Endodermal cell (in vitro differentiated cells): ENCODE results near the gene TMEM131L. TPM values are rescaled to one million over a fixed set of nuclear protein-coding genes. Genes with fewer than 3 reads are reported as not detected.

Experiments used
- DNase-seq: peaks from one replicate; pipeline ENCODE4 v3.0.0-alpha.2; 2017
- H3K27ac ChIP-seq: 2 replicates; pipeline ENCODE4 v1.5.1; 2013; ENCODE audit warnings: mild to moderate bottlenecking, low read depth, low read length, moderate library complexity
- H3K27me3 ChIP-seq: 2 replicates; pipeline ENCODE4 v1.6.1; 2013; ENCODE audit warnings: mild to moderate bottlenecking, low read length, moderate library complexity; ENCODE audit not compliant: insufficient read depth, control insufficient read depth, poor library complexity, severe bottlenecking
- H3K36me3 ChIP-seq: 2 replicates; pipeline ENCODE4 v1.7.0; 2013; ENCODE audit warnings: mild to moderate bottlenecking, low read length, moderate library complexity; ENCODE audit not compliant: control insufficient read depth, insufficient read depth
- H3K4me1 ChIP-seq: one replicate; pipeline ENCODE4 v1.7.0; 2013; ENCODE audit warnings: low read length; ENCODE audit not compliant: control insufficient read depth, insufficient read depth
- H3K4me3 ChIP-seq: 2 replicates; pipeline ENCODE4 v1.5.1; 2013; ENCODE audit warnings: mild to moderate bottlenecking, low read length, moderate library complexity
- H3K9ac ChIP-seq: 2 replicates; pipeline ENCODE4 v1.6.1; 2013; ENCODE audit warnings: mild to moderate bottlenecking, low read length, moderate library complexity; ENCODE audit not compliant: poor library complexity, severe bottlenecking; ENCODE audit errors: extremely low read depth
- H3K9me3 ChIP-seq: 2 replicates; pipeline ENCODE4 v1.6.1; 2013; ENCODE audit warnings: mild to moderate bottlenecking, low read length, moderate library complexity; ENCODE audit not compliant: control insufficient read depth
- H3K27ac Mint-ChIP-seq: 2 replicates; pipeline ENCODE4 v1.8.0; 2020; ENCODE audit warnings: mixed read lengths
- H3K27me3 Mint-ChIP-seq: 2 replicates; pipeline ENCODE4 v1.8.0; 2021; ENCODE audit warnings: mild to moderate bottlenecking, mixed read lengths; ENCODE audit not compliant: insufficient read depth
- H3K36me3 Mint-ChIP-seq: 2 replicates; pipeline ENCODE4 v1.8.0; 2020; ENCODE audit warnings: low read depth, mixed read lengths
- H3K4me1 Mint-ChIP-seq: 2 replicates; pipeline ENCODE4 v1.8.0; 2020; ENCODE audit warnings: mixed read lengths
- H3K4me3 Mint-ChIP-seq: 2 replicates; pipeline ENCODE4 v1.8.0; 2020; ENCODE audit warnings: mild to moderate bottlenecking, moderate library complexity, mixed read lengths
- H3K9me3 Mint-ChIP-seq: 2 replicates; pipeline ENCODE4 v1.8.0; 2020; ENCODE audit warnings: mild to moderate bottlenecking, mixed read lengths
- WGBS, 2 experiments: methylation state at CpG; one replicate each; pipeline versions ENCODE4 v1.1.5 to v1.1.7; 2013; ENCODE audit warnings: missing lambda C conversion rate in 2 of 2, mixed read lengths in 1 of 2; ENCODE audit not compliant: insufficient coverage in 1 of 2, insufficient read length in 1 of 2; 5-methylcytosine and 5-hydroxymethylcytosine counted together
- total RNA-seq, 2 donors: library from RNA; stranded (reverse); fragmentation: NEBNext Ultra II Directional in 1 of 2; extraction: Animal tissue kit (Norgen Biotek cat#: 25700) in 1 of 2; gene quantifications; 2 replicates in 1 of 2; 3 replicates in 1 of 2; pipeline ENCODE4 v1.2.1, GENCODE V29; 2021
- TF ChIP-seq, protein P1 (sequence below): fragments of 200-600 bp; sonication (generic); conservative IDR thresholded peaks from 2 replicates; pipeline ENCODE4 v1.5.0; 2021; ENCODE audit warnings: antibody characterized with exemption, mild to moderate bottlenecking

The TMEM131L gene
- total RNA-seq, 2 donors from 2014 or later, result 6.2 to 10.8 TPM

DNA sequence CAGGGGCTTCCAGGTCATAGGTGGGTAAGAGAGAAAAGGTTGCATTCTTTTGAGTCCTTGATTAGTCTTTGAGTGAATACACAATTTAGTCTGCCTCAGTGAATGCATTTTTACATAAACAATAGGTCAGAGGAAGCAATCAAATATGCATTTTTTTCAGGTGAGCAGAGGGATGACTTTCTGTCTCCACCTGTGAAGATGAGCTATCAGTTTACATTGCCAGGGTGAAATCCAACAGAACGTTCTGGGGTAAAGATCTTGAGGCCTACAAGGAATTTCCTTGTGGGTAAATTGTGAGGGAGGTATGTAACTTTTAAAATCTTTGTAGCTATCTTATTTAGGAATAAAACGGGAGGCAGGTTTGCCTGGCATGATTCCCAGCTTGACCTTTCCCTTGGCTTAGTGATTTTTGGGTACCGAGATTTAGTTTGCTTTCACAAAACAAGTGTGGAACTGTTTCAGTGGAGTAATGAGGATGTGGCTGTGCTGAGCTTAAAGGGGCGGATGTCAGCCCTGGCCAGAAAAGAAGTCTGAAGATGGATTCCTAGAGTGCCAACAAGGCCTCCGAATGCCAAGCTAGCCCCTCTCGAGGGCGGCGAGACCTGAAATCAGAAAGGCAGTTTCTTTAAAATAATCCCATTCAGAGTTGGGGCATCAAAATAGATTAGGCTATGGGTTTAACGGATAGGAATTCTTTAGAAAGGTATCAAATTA is 29.5 kb downstream of the TMEM131L start:
- H3K9me3 ChIP-seq, result no peaks in the 10 kb centered on the region
- no peak overlapping the region for H3K4me3 ChIP-seq
- H3K9ac ChIP-seq, result no peak overlapping the region
- Mint-ChIP-seq H3K9me3 (no peaks in the 10 kb centered on the region), H3K27ac (peak overlapping the region; percentile 11), H3K27me3 (no peaks in the 10 kb centered on the region), H3K4me1 (peaks cover 42% of the 10 kb centered on the region), H3K4me3 (no peak overlapping the region), H3K36me3 (no peaks in the 10 kb centered on the region)
- no peak overlapping the region for H3K27ac ChIP-seq
- H3K27me3 ChIP-seq, result no peaks in the 10 kb centered on the region
- no peak for DNase-seq
- no peaks in the 10 kb centered on the region for H3K36me3 ChIP-seq
- WGBS, 2 experiments, result 84 to 97% methylated on average over 9 of the region's 9 CpGs
- TF ChIP-seq, protein P1, sequence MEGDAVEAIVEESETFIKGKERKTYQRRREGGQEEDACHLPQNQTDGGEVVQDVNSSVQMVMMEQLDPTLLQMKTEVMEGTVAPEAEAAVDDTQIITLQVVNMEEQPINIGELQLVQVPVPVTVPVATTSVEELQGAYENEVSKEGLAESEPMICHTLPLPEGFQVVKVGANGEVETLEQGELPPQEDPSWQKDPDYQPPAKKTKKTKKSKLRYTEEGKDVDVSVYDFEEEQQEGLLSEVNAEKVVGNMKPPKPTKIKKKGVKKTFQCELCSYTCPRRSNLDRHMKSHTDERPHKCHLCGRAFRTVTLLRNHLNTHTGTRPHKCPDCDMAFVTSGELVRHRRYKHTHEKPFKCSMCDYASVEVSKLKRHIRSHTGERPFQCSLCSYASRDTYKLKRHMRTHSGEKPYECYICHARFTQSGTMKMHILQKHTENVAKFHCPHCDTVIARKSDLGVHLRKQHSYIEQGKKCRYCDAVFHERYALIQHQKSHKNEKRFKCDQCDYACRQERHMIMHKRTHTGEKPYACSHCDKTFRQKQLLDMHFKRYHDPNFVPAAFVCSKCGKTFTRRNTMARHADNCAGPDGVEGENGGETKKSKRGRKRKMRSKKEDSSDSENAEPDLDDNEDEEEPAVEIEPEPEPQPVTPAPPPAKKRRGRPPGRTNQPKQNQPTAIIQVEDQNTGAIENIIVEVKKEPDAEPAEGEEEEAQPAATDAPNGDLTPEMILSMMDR, result no peak
- no peaks in the 10 kb centered on the region for H3K4me1 ChIP-seq

DNA sequence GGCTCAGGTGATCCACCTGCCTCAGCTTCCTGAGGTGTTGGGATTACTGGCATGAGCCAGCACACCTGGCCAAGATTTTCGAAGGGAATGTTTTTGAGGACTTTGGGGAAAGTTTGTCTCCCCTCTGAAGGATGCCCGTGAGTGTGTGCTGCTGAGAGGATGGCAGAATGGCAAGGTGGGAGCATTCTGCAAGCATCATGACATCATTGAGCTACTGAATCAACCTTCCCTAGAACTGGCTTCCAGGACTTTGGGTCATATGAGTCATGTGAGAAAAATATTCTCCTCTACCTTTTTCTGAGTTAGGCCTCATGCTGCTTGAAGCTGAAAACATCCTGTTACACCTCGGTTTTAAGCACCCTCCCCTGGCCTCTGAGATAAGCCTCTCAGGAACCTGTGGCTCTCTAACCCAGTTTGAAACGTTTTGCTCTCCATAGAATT is 31.0 kb downstream of the TMEM131L start:
- TF ChIP-seq, protein P1, result no peak
- H3K27ac Mint-ChIP-seq, result no peak overlapping the region
- no peak overlapping the region for H3K4me3 Mint-ChIP-seq
- Histone ChIP-seq H3K27ac (no peak overlapping the region), H3K4me3 (no peak overlapping the region), H3K9me3 (no peaks in the 10 kb centered on the region), H3K9ac (no peak overlapping the region), H3K4me1 (no peaks in the 10 kb centered on the region), H3K36me3 (no peaks in the 10 kb centered on the region), H3K27me3 (no peaks in the 10 kb centered on the region)
- H3K36me3 Mint-ChIP-seq, result no peaks in the 10 kb centered on the region
- 55 to 80% methylated on average over 1 to 4 of the region's 4 CpGs for WGBS, 2 experiments
- H3K4me1 Mint-ChIP-seq, result peaks cover 42% of the 10 kb centered on the region
- H3K27me3 Mint-ChIP-seq, result no peaks in the 10 kb centered on the region
- peak; percentile 69 for DNase-seq
- H3K9me3 Mint-ChIP-seq, result no peaks in the 10 kb centered on the region

DNA sequence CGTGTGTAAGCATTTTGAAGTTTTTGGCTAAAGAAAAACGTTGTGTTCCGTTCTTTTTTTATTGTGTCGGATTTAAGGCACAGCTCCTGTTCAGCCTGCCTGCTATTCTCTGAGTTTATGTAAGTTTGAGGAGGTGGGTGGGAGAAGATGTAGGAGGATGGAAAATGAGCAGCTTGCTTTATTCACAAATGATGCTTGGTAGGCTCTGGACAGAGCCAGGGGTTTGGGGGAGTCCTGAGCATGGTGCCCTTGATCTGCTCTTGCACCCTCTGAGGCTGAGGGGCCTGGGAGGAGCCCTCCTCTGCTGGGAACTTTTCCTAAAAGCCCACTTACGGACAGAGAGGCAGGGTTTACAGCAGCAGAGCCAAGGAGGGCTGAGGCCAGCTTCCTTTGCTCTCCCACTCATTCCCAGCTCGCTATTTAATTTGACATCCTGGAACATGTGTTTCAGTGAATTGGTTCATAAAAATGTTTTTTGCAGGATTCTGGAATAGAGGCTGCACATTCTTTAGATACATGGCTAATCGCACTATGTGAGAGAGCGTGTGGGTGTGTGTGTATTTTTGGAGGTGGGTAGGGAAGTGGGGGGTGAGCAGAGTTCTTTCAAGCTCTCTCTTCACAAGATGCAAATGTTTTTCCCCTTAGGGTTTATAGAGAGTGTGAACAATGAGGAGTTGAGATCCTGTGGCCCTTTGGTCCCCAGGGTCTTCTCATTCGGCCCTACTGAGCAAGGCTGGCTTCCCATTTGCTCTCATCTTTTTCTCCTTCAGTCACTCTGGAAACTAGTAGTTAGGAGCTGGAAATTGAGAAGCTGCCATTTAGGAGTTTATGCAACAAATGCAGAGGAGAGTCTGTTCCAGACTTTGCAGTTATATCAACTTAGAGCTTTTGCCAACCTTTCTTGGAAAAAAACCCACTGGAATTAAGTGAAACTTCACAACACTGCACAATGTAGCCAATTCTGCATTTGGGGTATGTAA is 32.1 kb downstream of the TMEM131L start:
- no peaks in the 10 kb centered on the region for H3K9me3 ChIP-seq
- no peaks in the 10 kb centered on the region for H3K27me3 ChIP-seq
- no peaks in the 10 kb centered on the region for H3K36me3 Mint-ChIP-seq
- H3K36me3 ChIP-seq, result no peaks in the 10 kb centered on the region
- H3K27ac ChIP-seq, result peak overlapping the region; percentile 52
- H3K27me3 Mint-ChIP-seq, result no peaks in the 10 kb centered on the region
- no peak overlapping the region for H3K9ac ChIP-seq
- peaks cover 40% of the 10 kb centered on the region for H3K4me1 Mint-ChIP-seq
- TF ChIP-seq, protein P1, result no peak
- H3K4me1 ChIP-seq, result no peaks in the 10 kb centered on the region
- no peaks in the 10 kb centered on the region for H3K9me3 Mint-ChIP-seq
- H3K4me3 Mint-ChIP-seq, result no peak overlapping the region
- no peak overlapping the region for H3K27ac Mint-ChIP-seq
- 76 to 79% methylated on average over 7 to 9 of the region's 9 CpGs for WGBS, 2 experiments
- no peak for DNase-seq
- H3K4me3 ChIP-seq, result no peak overlapping the region
